AG04450 (cell line): ENCODE results near the gene EIF1. TPM values are rescaled to one million over a fixed set of nuclear protein-coding genes. Genes with fewer than 3 reads are reported as not detected.
A peak's percentile ranks its signal among the peaks of the same experiment; 100 is the strongest.

Experiments
- CTCF ChIA-PET: fragments of 300-600, 350-600 bp; formaldehyde crosslinking; extraction: SDS; loops from one replicate; lab custom pipeline; 2022; ENCODE audit warnings: antibody characterized with exemption, inconsistent platforms; lab: Charles Lee
- POLR2A ChIA-PET: fragments of 350-600 bp; formaldehyde crosslinking; extraction: SDS; loops from one replicate; lab custom pipeline; 2021; ENCODE audit warnings: antibody characterized with exemption, inconsistent platforms; lab: Yijun Ruan, JAX
- DNase-seq: peaks from one replicate; pipeline ENCODE4 v3.0.0-alpha.2; 2011; ENCODE audit warnings: low read depth, low spot score
- H3K27ac ChIP-seq: one replicate; pipeline ENCODE4 v1.5.1; 2012; ENCODE audit warnings: low read depth, low read length, control low read depth
- H3K27me3 ChIP-seq: one replicate; pipeline ENCODE4 v1.6.0; 2012; ENCODE audit warnings: low read length; ENCODE audit not compliant: control insufficient read depth, insufficient read depth
- H3K4me3 ChIP-seq: 2 replicates; pipeline ENCODE4 v1.5.1; 2011; ENCODE audit warnings: mild to moderate bottlenecking, low read depth, low read length, control low read depth
- H3K9me3 ChIP-seq: 2 replicates; pipeline ENCODE4 v1.5.1; 2012; ENCODE audit warnings: low read length; ENCODE audit not compliant: control insufficient read depth, insufficient read depth
- CTCF ChIP-seq: IDR thresholded peaks from 2 replicates; pipeline ENCODE4 v1.5.1; 2011; ENCODE audit warnings: low read depth, low read length, control low read depth, inconsistent platforms
- polyA plus RNA-seq: library from polyadenylated mRNA; depleted of rRNA; stranded (reverse); fragments of >200 nt; gene quantifications from 2 replicates; pipeline ENCODE4 v1.2.3, GENCODE V29; 2011

The EIF1 gene
- polyA plus RNA-seq, 1 experiment, result 549 TPM

DNA sequence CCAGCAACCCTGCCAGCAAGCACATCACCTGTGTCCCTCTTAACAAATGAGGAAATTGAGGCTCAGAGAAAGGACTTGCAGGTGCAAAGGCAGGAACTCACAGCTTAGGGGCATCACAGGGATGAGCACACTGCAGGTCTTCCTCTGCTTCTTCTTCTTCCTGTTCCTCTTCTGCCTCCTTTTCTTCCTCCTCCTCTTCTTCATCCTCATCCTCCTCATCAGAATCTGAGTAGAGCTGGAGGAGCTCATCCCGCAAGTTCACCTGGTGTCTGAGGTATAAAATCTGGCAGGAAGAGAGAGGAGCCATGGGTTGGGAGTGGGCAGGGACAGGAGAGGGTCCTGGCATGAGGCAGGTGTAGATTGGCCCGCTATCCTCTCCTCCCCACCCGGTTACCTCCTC is 43.2 kb downstream of the EIF1 start:
- DNase-seq, result no peak
- no peak for TF ChIP-seq CTCF
- POLR2A ChIA-PET, result interaction anchor here (0.6 to 1.9 kb wide), 2 partner anchors 43 to 1277 kb away, joined by 4 to 7 read pairs; partner anchors contain the start of gene EIF1
- CTCF ChIA-PET, result interaction anchor here (1.4 to 2.1 kb wide), 3 partner anchors 36 to 70 kb away, joined by 4 to 9 read pairs (median 7); partner anchors contain the start of gene JUP
- H3K4me3 ChIP-seq, result no peak overlapping the region
- H3K9me3 ChIP-seq, result no peaks in the 10 kb centered on the region; the same call in 1 of the 2 replicates
- H3K27ac ChIP-seq, result no peak overlapping the region
- peaks cover 63% of the 10 kb centered on the region for H3K27me3 ChIP-seq

DNA sequence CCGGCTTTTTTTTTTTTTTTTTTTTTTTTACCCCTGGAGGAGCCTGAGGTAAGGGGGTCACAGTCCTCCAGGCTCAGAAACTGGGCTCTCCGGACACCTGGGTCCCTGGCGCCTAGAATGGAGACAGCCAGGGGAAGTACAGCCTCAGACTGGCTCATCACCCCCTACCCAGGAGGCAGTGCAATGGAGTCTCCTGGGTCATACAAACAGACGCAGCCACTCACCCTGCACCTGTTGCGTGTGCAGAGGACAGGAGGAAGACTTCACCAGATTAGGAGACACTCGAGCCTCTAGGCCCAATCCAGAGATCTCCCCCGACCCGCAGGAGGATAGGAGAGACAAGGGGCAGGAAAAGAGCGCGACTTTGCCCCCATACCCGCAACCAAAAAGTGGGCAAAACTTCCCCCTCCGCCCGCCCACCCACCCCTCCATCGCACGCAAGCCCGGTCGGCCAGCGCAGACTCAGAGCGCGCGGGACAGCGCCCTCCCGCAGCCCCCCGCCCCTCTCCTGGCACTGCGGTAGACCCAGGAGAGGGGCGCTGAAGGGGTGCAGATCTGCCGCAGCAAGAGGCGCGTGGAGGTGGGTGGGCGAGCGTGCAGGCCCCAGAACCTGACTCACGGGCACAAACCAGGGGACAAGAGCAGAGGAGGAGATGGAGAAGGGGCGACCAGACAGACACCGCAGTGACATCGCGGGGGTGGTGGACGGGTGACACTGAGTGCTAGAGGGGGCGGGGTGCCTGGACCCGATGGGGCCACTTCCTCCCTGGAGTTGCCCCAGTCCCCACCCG is 44.9 kb downstream of the EIF1 start:
- no peak for TF ChIP-seq CTCF
- H3K9me3 ChIP-seq, result no peaks in the 10 kb centered on the region; the same call in 1 of the 2 replicates
- DNase-seq, result no peak
- no peak overlapping the region for H3K27ac ChIP-seq
- no peak overlapping the region for H3K4me3 ChIP-seq
- ChIA-PET POLR2A (interaction anchor here (1.0 to 1.6 kb wide), 3 partner anchors 44 to 131 kb away, joined by 3 to 6 read pairs (median 3); partner anchors contain the start of gene KLHL11), CTCF (interaction anchor here (4.9 kb wide), 1 partner anchor 68 kb away, joined by 81 read pairs; no protein-coding TSS in a partner anchor)
- H3K27me3 ChIP-seq, result peaks cover 72% of the 10 kb centered on the region

- no peak for DNase-seq
- TF ChIP-seq CTCF, result no peak
- Histone ChIP-seq H3K27me3 (peaks cover 72% of the 10 kb centered on the region), H3K9me3 (no peaks in the 10 kb centered on the region; the same call in 1 of the 2 replicates), H3K27ac (no peak within 1 kb of the TSS), H3K4me3 (peak within 1 kb of the TSS; percentile 48)
- POLR2A ChIA-PET, result interaction anchor here (1.0 to 1.6 kb wide), 3 partner anchors 43 to 130 kb away, joined by 3 to 6 read pairs (median 3); partner anchors contain the start of gene KLHL11
- CTCF ChIA-PET, result interaction anchor here (4.9 kb wide), 1 partner anchor 67 kb away, joined by 81 read pairs; no protein-coding TSS in a partner anchor
Observed at GRCh38 chr17:41734139-41734948, 45.7 kb downstream of the EIF1 start, which contains the start of gene HAP1. HAP1 (minus strand) TSS chr17:41734643; CDS start chr17:41734634, 9 bp downstream.

DNA sequence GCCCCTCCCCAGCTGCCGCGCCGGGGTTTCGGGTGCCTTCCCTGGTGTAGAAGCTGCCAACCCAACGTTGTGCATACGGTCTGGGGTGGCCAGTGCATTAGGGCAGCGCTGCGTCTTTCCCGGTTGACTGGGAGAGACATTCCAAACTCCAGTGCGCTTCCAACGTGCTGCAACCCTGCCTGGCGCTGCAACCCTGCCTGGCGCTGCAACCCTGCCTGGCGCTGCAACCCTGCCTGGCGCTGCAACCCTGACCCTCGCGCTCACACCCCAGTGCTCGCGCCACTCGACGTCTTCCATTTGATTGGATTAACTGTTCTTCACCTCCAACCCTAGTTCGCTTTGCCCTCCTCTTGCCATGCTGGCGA is 46.2 kb downstream of the EIF1 start:
- DNase-seq, result no peak
- POLR2A ChIA-PET, result interaction anchor here (1.1 to 1.6 kb wide), 2 partner anchors 43 to 45 kb away, joined by 3 to 6 read pairs; no protein-coding TSS in a partner anchor
- Histone ChIP-seq H3K4me3 (peak overlapping the region; percentile 48), H3K9me3 (no peaks in the 10 kb centered on the region; the same call in 1 of the 2 replicates), H3K27me3 (peaks cover 72% of the 10 kb centered on the region), H3K27ac (no peak overlapping the region)
- CTCF ChIA-PET, result interaction anchor here (4.9 kb wide), 1 partner anchor 67 kb away, joined by 81 read pairs; no protein-coding TSS in a partner anchor
- TF ChIP-seq CTCF, result no peak
